ENCODE data around the gene KL.

GRCh38 chr13:33026489-33027152 lies 10.4 kb downstream of the KL start:
- TF ChIP-seq USF2 (IDR thresholded peaks at IDR 0.05; ENCODE audit: low read length) (no peak), EGR1 (IDR thresholded peaks at IDR 0.05; ENCODE audit: borderline replicate concordance, low read depth, low read length) (no peak), JUND (IDR thresholded peaks at IDR 0.05; ENCODE audit: low read length) (no peak), CTCF (IDR thresholded peaks at IDR 0.05; ENCODE audit: control extremely low read depth in 1 of 3, insufficient read depth in 1 of 3, low read depth in 1 of 3, low read length in 3 of 3) (no peak), CHD7 (IDR thresholded peaks at IDR 0.05; ENCODE audit: insufficient replicate concordance, low read length) (no peak), POLR2AphosphoS5 (IDR thresholded peaks at IDR 0.05; ENCODE audit: low read depth, low read length) (no peak), RXRA (IDR thresholded peaks at IDR 0.05; ENCODE audit: insufficient read depth, low read depth, low read length) (no peak), POLR2A (IDR thresholded peaks at IDR 0.05; ENCODE audit: control extremely low read depth in 1 of 2, low read depth in 2 of 2, low read length in 2 of 2) (no peak), CHD2 (IDR thresholded peaks at IDR 0.05; ENCODE audit: low read length) (no peak), YY1 (IDR thresholded peaks at IDR 0.05; ENCODE audit: low read depth, low read length) (no peak), FOSL1 (IDR thresholded peaks at IDR 0.05; ENCODE audit: insufficient read depth, low read depth, low read length) (no peak), TCF12 (IDR thresholded peaks at IDR 0.05; ENCODE audit: low read depth, low read length) (no peak), SP1 (IDR thresholded peaks at IDR 0.05; ENCODE audit: low read depth, low read length) (no peak), TAF1 (IDR thresholded peaks at IDR 0.05; ENCODE audit: low read depth, low read length) (no peak)
